Neural crest cell (in vitro differentiated cells): ENCODE results near the gene CFL1. TPM values are rescaled to one million over a fixed set of nuclear protein-coding genes. Genes with fewer than 3 reads are reported as not detected.
A peak's percentile ranks its signal among the peaks of the same experiment; 100 is the strongest.

Source experiments
- DNase-seq: peaks from one replicate; pipeline ENCODE4 v3.0.0; 2021; ENCODE audit warnings: low read depth, mixed read lengths, low spot score
- H3K27ac Mint-ChIP-seq: one replicate; pipeline ENCODE4 v1.8.0; 2021; ENCODE audit warnings: mild to moderate bottlenecking, mixed read lengths; ENCODE audit not compliant: unreplicated experiment
- H3K27me3 Mint-ChIP-seq: 2 replicates; pipeline ENCODE4 v1.8.0; 2021; ENCODE audit warnings: low read depth, mild to moderate bottlenecking, mixed read lengths
- H3K36me3 Mint-ChIP-seq: 2 replicates; pipeline ENCODE4 v1.8.0; 2021; ENCODE audit warnings: low read depth, mild to moderate bottlenecking, mixed read lengths
- H3K4me1 Mint-ChIP-seq: 2 replicates; pipeline ENCODE4 v1.8.0; 2021; ENCODE audit warnings: mixed read lengths
- H3K4me3 Mint-ChIP-seq: one replicate; pipeline ENCODE4 v1.8.0; 2021; ENCODE audit warnings: mild to moderate bottlenecking, mixed read lengths
- H3K9me3 Mint-ChIP-seq: 2 replicates; pipeline ENCODE4 v1.8.0; 2021; ENCODE audit warnings: mixed read lengths
- total RNA-seq: library from RNA; stranded (reverse); gene quantifications from 2 replicates; pipeline ENCODE4 v1.2.1, GENCODE V29; 2021
- TF ChIP-seq, protein P1 (sequence below): fragments of 200-600 bp; sonication (generic); conservative IDR thresholded peaks from 2 replicates; pipeline ENCODE4 v1.5.0; 2021; ENCODE audit warnings: antibody characterized with exemption, mild to moderate bottlenecking

Gene CFL1
- total RNA-seq, 1 donor from 2014 or later = 1,437 TPM

- Mint-ChIP-seq H3K4me3 (no peak overlapping the region), H3K4me1 (peaks cover 24% of the 10 kb centered on the region), H3K36me3 (peaks cover 4% of the 10 kb centered on the region), H3K27ac (no peak overlapping the region), H3K27me3 (no peaks in the 10 kb centered on the region), H3K9me3 (no peaks in the 10 kb centered on the region)
- DNase-seq = no peak
- TF ChIP-seq, protein P1, sequence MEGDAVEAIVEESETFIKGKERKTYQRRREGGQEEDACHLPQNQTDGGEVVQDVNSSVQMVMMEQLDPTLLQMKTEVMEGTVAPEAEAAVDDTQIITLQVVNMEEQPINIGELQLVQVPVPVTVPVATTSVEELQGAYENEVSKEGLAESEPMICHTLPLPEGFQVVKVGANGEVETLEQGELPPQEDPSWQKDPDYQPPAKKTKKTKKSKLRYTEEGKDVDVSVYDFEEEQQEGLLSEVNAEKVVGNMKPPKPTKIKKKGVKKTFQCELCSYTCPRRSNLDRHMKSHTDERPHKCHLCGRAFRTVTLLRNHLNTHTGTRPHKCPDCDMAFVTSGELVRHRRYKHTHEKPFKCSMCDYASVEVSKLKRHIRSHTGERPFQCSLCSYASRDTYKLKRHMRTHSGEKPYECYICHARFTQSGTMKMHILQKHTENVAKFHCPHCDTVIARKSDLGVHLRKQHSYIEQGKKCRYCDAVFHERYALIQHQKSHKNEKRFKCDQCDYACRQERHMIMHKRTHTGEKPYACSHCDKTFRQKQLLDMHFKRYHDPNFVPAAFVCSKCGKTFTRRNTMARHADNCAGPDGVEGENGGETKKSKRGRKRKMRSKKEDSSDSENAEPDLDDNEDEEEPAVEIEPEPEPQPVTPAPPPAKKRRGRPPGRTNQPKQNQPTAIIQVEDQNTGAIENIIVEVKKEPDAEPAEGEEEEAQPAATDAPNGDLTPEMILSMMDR = no peak
Measured at GRCh38 chr11:65883058-65883761, 25.2 kb upstream of the CFL1 start.

GRCh38 chr11:65882120-65883057 lies 24.4 kb upstream of the CFL1 start:
- H3K27me3 Mint-ChIP-seq = no peaks in the 10 kb centered on the region
- peaks cover 4% of the 10 kb centered on the region for H3K36me3 Mint-ChIP-seq
- DNase-seq = no peak
- H3K4me3 Mint-ChIP-seq = peak overlapping the region; percentile 19
- TF ChIP-seq, protein P1 = no peak
- peaks cover 15% of the 10 kb centered on the region for H3K4me1 Mint-ChIP-seq
- no peak overlapping the region for H3K27ac Mint-ChIP-seq
- H3K9me3 Mint-ChIP-seq = no peaks in the 10 kb centered on the region

GRCh38 chr11:65880844-65881421 lies 23.0 kb upstream of the CFL1 start:
- Mint-ChIP-seq H3K27me3 (no peaks in the 10 kb centered on the region), H3K9me3 (no peaks in the 10 kb centered on the region)

DNA sequence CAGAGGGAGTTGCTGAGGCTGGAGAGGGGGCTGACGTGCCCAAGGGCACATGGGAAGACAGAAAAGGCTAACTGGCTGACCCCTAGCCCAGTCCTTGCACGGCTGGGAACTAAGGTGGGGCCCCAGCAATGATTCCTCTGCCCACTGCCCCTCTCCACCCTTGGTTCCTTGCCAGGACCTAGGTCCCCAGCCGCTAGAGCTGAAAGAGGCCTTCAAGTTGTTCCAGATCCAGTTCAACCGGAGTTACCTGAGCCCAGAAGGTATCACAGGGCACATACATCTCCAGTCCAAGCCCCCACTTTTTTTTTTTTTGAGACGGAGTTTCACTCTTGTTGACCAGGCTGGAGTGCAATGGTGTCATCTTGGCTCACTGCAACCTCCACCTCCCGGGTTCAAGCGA lies 22.0 kb upstream of the CFL1 start:
- Mint-ChIP-seq H3K36me3 (peaks cover 4% of the 10 kb centered on the region), H3K9me3 (no peaks in the 10 kb centered on the region), H3K4me3 (peak overlapping the region; percentile 49), H3K27me3 (no peaks in the 10 kb centered on the region), H3K4me1 (peaks cover 6% of the 10 kb centered on the region), H3K27ac (no peak overlapping the region)
- TF ChIP-seq, protein P1 = no peak
- no peak for DNase-seq

More at GRCh38 chr11:65880844-65881421, 23.0 kb upstream of the CFL1 start:
- TF ChIP-seq, protein P1 = no peak
- DNase-seq = no peak
- Mint-ChIP-seq H3K4me3 (peak overlapping the region; percentile 62), H3K4me1 (peaks cover 6% of the 10 kb centered on the region), H3K36me3 (peaks cover 4% of the 10 kb centered on the region), H3K27ac (no peak overlapping the region)

GRCh38 chr11:65879617-65880016 lies 21.6 kb upstream of the CFL1 start, which contains the start of gene CTSW:
Gene CTSW (plus strand): TSS chr11:65879837. CDS start chr11:65879855, 18 bp downstream.
- TF ChIP-seq, protein P1 = no peak
- Mint-ChIP-seq H3K36me3 (peaks cover 3% of the 10 kb centered on the region), H3K27me3 (no peaks in the 10 kb centered on the region), H3K4me1 (peaks cover 3% of the 10 kb centered on the region), H3K27ac (no peak within 1 kb of the TSS), H3K9me3 (no peaks in the 10 kb centered on the region), H3K4me3 (peak within 1 kb of the TSS; percentile 49)
- no peak for DNase-seq
